Progenitor cell of endocrine pancreas (in vitro differentiated cells): ENCODE measurements around the gene KRT3. TPM values are rescaled to one million over a fixed set of nuclear protein-coding genes. Genes with fewer than 3 reads are reported as not detected.

ENCODE experiments used
- DNase-seq: peaks from one replicate; pipeline ENCODE4 v3.0.0; 2021; ENCODE audit warnings: low spot score; ENCODE audit not compliant: unreplicated experiment
- H3K27ac Mint-ChIP-seq: 2 replicates; pipeline ENCODE4 v1.8.0; 2021; ENCODE audit warnings: mild to moderate bottlenecking, moderate library complexity, mixed read lengths
- H3K27me3 Mint-ChIP-seq: 2 replicates; pipeline ENCODE4 v1.8.0; 2021; ENCODE audit warnings: mixed read lengths
- H3K36me3 Mint-ChIP-seq: 2 replicates; pipeline ENCODE4 v1.8.0; 2022; ENCODE audit warnings: mixed read lengths; ENCODE audit not compliant: insufficient read depth
- H3K4me1 Mint-ChIP-seq: 2 replicates; pipeline ENCODE4 v1.8.0; 2021; ENCODE audit warnings: low read depth, mixed read lengths
- H3K4me3 Mint-ChIP-seq: 2 replicates; pipeline ENCODE4 v1.8.0; 2021; ENCODE audit warnings: low read depth, mild to moderate bottlenecking, moderate library complexity, mixed read lengths
- H3K9me3 Mint-ChIP-seq: 2 replicates; pipeline ENCODE4 v1.8.0; 2021; ENCODE audit warnings: low read depth, mixed read lengths
- long read RNA-seq: library from polyadenylated mRNA; unstranded; transcript quantifications from one replicate; pipeline ENCODE4 v2.0.0, GENCODE V29; 2020
- total RNA-seq: library from RNA; stranded (reverse); gene quantifications from 2 replicates; pipeline ENCODE4 v1.2.1, GENCODE V29; 2021
- TF ChIP-seq, protein P1 (sequence below): fragments of 200-600 bp; sonication (generic); IDR thresholded peaks from one replicate; pipeline ENCODE4 v1.5.0; 2021; ENCODE audit warnings: antibody characterized with exemption, mild to moderate bottlenecking; ENCODE audit not compliant: unreplicated experiment

Gene KRT3
- not detected in 2 replicates for total RNA-seq
- long read RNA-seq = 0 reads

DNA sequence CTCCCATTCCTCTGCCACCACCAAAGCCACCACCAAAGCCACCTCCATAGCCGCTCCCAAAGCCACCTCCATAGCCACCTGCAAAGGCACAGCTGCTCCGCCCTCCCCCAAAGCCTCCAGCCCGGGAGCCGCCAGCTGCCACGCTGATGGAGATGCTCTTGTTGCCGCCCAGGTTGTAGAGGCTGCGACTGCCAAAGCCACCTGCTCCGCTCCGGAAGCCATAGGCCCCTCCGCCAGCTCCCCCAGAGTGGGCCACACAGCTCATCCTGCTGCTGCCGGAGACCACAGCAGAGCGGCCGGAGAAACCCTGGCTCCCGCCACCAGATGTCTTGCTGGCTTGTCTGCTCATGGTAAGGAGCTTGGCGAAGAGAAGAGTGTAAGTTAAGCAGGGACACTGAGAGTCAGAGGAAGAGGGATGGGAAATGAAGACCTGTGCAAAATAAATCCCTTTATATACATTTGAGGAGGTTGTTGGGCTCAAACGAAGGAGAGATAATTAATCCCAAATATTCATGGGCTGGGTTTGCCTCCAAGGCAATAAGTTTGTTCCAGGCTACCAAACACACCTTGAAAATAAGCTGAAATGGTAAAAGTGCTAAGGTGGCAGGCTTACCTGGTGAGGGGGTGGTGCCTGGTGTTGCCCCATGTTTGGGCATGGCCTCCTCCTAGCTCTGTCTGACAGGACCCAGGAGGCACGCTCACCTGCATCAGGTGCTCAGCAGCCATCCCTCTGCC lies at the start of gene KRT3:
Gene KRT3, minus strand, starts transcription at position 424 of the 735 bp plus-strand sequence. Its CDS starts 75 bp downstream, at position 349.
- no peaks in the 10 kb centered on the region for H3K36me3 Mint-ChIP-seq
- peaks cover 2% of the 10 kb centered on the region for H3K4me1 Mint-ChIP-seq
- no peaks in the 10 kb centered on the region for H3K9me3 Mint-ChIP-seq
- DNase-seq = no peak
- TF ChIP-seq, protein P1, sequence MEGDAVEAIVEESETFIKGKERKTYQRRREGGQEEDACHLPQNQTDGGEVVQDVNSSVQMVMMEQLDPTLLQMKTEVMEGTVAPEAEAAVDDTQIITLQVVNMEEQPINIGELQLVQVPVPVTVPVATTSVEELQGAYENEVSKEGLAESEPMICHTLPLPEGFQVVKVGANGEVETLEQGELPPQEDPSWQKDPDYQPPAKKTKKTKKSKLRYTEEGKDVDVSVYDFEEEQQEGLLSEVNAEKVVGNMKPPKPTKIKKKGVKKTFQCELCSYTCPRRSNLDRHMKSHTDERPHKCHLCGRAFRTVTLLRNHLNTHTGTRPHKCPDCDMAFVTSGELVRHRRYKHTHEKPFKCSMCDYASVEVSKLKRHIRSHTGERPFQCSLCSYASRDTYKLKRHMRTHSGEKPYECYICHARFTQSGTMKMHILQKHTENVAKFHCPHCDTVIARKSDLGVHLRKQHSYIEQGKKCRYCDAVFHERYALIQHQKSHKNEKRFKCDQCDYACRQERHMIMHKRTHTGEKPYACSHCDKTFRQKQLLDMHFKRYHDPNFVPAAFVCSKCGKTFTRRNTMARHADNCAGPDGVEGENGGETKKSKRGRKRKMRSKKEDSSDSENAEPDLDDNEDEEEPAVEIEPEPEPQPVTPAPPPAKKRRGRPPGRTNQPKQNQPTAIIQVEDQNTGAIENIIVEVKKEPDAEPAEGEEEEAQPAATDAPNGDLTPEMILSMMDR = no peak
- H3K4me3 Mint-ChIP-seq = no peak within 1 kb of the TSS
- peaks cover 33% of the 10 kb centered on the region for H3K27me3 Mint-ChIP-seq
- H3K27ac Mint-ChIP-seq = no peak within 1 kb of the TSS

DNA sequence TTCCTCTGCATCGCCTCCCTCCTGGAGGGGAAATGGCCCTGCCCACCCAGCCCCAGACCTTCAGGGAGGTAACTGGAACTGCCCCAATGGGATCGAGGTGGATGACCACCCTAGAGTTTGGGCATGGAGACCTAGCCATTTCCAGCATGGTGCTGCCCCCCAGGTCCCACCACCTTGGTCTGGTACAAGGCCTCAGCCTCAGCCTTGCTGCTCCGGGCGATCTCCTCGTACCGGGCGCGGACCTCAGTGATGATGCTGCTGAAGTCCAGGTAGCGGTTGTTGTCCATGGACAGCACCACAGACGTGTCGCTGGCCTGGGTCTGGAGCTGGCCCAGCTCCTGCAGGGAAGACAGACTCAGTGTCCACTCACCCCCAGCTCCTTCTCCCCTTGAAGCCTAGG lies 48.5 kb upstream of the KRT3 start:
- peaks cover 30% of the 10 kb centered on the region for H3K27me3 Mint-ChIP-seq
- no peak for DNase-seq
- no peaks in the 10 kb centered on the region for H3K36me3 Mint-ChIP-seq
- H3K9me3 Mint-ChIP-seq = no peaks in the 10 kb centered on the region
- no peak overlapping the region for H3K4me3 Mint-ChIP-seq
- H3K27ac Mint-ChIP-seq = no peak overlapping the region
- TF ChIP-seq, protein P1 = no peak
- no peaks in the 10 kb centered on the region for H3K4me1 Mint-ChIP-seq

DNA sequence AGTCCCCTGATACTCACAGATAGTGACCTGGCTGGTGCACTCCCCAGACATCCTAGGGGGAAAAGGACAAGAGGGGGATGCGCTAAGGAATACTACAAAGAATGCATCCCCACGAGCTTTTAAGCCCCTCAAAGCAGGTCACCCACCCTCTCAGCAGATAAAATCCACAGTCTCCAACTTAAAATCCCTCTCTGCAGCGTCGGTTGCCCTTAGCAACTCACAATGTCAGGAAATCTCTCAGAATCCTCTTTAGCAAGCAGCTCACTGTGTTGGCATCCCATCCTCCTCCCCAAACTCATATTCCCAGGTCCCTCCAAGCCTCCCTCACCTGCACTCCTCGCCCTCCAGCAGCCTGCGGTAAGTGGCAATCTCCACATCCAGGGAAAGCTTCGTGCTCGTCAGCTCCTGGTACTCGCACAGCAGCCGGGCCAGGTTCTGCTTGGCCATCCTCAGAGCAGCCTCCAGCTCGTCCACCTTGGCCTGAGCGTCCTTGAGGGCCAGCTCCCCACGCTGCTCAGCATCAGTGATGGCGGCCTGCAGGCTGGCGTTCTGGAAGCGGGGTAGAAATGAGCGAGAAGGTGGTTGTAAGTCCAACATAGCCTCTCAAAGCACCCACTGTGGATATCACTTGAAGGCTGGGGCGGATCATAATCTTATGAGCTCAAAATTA lies 43.7 kb upstream of the KRT3 start:
- DNase-seq = no peak
- TF ChIP-seq, protein P1 = no peak
- no peak overlapping the region for H3K27ac Mint-ChIP-seq
- H3K36me3 Mint-ChIP-seq = no peaks in the 10 kb centered on the region
- H3K9me3 Mint-ChIP-seq = no peaks in the 10 kb centered on the region
- H3K27me3 Mint-ChIP-seq = peaks cover 43% of the 10 kb centered on the region
- no peaks in the 10 kb centered on the region for H3K4me1 Mint-ChIP-seq
- no peak overlapping the region for H3K4me3 Mint-ChIP-seq

DNA sequence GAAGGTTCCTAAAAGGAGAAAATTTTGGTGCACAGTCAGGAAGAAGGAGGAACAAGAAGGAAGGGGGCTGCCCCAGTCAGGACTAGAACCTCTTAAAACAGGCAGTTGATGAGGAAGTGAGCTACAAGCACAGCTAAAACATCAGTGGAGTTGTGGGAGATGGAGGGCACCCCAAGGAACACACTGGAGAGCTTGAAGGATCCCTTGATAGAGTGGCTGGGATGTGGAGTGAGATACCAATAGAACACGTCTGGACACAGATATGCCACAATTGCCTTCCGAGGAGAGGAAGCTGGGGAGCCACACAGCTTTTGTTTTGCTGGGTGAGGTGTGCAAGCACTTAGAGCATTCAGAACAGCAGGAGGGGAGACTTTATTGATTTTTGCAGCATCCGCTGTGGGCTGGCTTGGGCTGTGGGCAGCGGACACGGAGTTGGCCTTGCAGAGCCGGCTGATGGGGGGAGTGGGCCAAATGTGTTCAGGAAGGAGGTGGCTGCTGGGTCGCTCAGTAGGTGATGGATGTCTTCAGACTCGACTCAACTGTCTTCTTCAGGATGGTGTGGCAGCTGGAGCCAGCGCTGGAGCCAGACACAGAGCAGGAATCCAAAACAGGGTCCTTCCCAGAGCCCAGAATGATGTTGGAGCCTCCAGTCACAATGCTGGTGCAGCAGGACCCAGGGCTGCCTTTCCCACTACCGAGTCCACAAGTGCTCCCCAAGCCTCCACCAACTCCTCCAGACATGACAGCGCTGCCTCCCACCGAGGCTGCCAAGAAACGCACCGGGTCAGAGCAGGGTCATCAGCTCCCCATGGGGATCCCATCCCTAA lies 42.9 kb upstream of the KRT3 start:
- no peak for DNase-seq
- no peaks in the 10 kb centered on the region for H3K9me3 Mint-ChIP-seq
- H3K27me3 Mint-ChIP-seq = peaks cover 43% of the 10 kb centered on the region
- no peaks in the 10 kb centered on the region for H3K4me1 Mint-ChIP-seq
- no peaks in the 10 kb centered on the region for H3K36me3 Mint-ChIP-seq
- no peak overlapping the region for H3K4me3 Mint-ChIP-seq
- TF ChIP-seq, protein P1 = no peak
- H3K27ac Mint-ChIP-seq = no peak overlapping the region
